Skeletal muscle tissue (tissue), 4 donors: Measurements from ENCODE around the gene HNRNPAB. TPM values are rescaled to one million over a fixed set of nuclear protein-coding genes. Genes with fewer than 3 reads are reported as not detected.

ENCODE experiments used
- H3K27ac ChIP-seq: one replicate; pipeline ENCODE4 v1.7.0; 2013; ENCODE audit warnings: mild to moderate bottlenecking, low read depth, low read length, inconsistent platforms
- H3K27me3 ChIP-seq, 3 donors: one replicate each; pipeline ENCODE4 v1.7.0; 2013; ENCODE audit warnings: low read length in 3 of 3; ENCODE audit not compliant: control insufficient read depth in 3 of 3, insufficient read depth in 3 of 3
- H3K36me3 ChIP-seq, 3 donors: one replicate each; pipeline ENCODE4 v1.7.0; 2013; ENCODE audit warnings: low read length in 3 of 3; ENCODE audit not compliant: control insufficient read depth in 3 of 3, insufficient read depth in 3 of 3
- H3K4me1 ChIP-seq, 3 donors: one replicate each; pipeline ENCODE4 v1.7.0; 2013; ENCODE audit warnings: low read length in 3 of 3, mild to moderate bottlenecking in 3 of 3; ENCODE audit not compliant: control insufficient read depth in 3 of 3, insufficient read depth in 3 of 3
- H3K4me3 ChIP-seq, 3 donors: one replicate each; pipeline ENCODE4 v1.7.0; 2013; ENCODE audit warnings: low read length in 3 of 3
- H3K9ac ChIP-seq, 3 donors: one replicate each; pipeline ENCODE4 v1.7.0; 2013; ENCODE audit warnings: low read length in 3 of 3, mild to moderate bottlenecking in 3 of 3, moderate library complexity in 2 of 3, low read depth in 1 of 3
- H3K9me3 ChIP-seq, 3 donors: one replicate each; pipeline ENCODE4 v1.7.0; 2013; ENCODE audit warnings: low read length in 3 of 3; ENCODE audit not compliant: control insufficient read depth in 3 of 3
- total RNA-seq: library from RNA; depleted of rRNA; stranded (reverse); fragments of >200 nt; gene quantifications from one replicate; pipeline ENCODE4 v1.2.3, GENCODE V29; 2014
- donor health status: Osteomylitis.

HNRNPAB gene
- total RNA-seq, 1 donor from 2014 or later: 44.4 TPM

- H3K4me1 ChIP-seq: peaks cover 57 to 77% (median 71%) of the 10 kb centered on the region in 3 donors
- no peak overlapping the region for H3K27ac ChIP-seq
- no peak overlapping the region for H3K4me3 ChIP-seq
- no peaks in the 10 kb centered on the region for H3K27me3 ChIP-seq
- no peaks in the 10 kb centered on the region for H3K9me3 ChIP-seq
- H3K9ac ChIP-seq: no peak overlapping the region
- H3K36me3 ChIP-seq: peaks cover 11 to 16% (median 13%) of the 10 kb centered on the region in 3 donors
These were observed 29.9 kb downstream of the HNRNPAB start for GRCh38 chr5:178234121-178234749.

- Histone ChIP-seq H3K9ac (peak overlapping the region in 2 of 3 donors; percentile 36 to 66), H3K4me3 (no peak overlapping the region), H3K36me3 (peaks cover 4 to 10% (median 6%) of the 10 kb centered on the region in 3 donors), H3K4me1 (peaks cover 57 to 75% (median 68%) of the 10 kb centered on the region in 3 donors), H3K9me3 (no peaks in the 10 kb centered on the region), H3K27me3 (no peaks in the 10 kb centered on the region), H3K27ac (no peak overlapping the region)
These were observed 30.6 kb downstream of the HNRNPAB start for GRCh38 chr5:178234750-178235587.

- H3K36me3 ChIP-seq: peaks cover 0 to 5% (median 0%) of the 10 kb centered on the region in 3 donors
- H3K4me3 ChIP-seq: no peak overlapping the region
- H3K9me3 ChIP-seq: no peaks in the 10 kb centered on the region
- H3K9ac ChIP-seq: peak overlapping the region in 1 of 3 donors; percentile 36
- H3K4me1 ChIP-seq: peaks cover 57 to 75% (median 69%) of the 10 kb centered on the region in 3 donors
- no peaks in the 10 kb centered on the region for H3K27me3 ChIP-seq
- H3K27ac ChIP-seq: no peak overlapping the region
These were observed 31.2 kb downstream of the HNRNPAB start for GRCh38 chr5:178235588-178235974.

- H3K4me3 ChIP-seq: peak overlapping the region in 2 of 3 donors; percentile 16 to 33
- H3K27me3 ChIP-seq: no peaks in the 10 kb centered on the region
- peak overlapping the region; percentile 89 for H3K27ac ChIP-seq
- H3K4me1 ChIP-seq: peaks cover 57 to 75% (median 67%) of the 10 kb centered on the region in 3 donors
- H3K36me3 ChIP-seq: peaks cover 0 to 2% (median 0%) of the 10 kb centered on the region in 3 donors
- H3K9me3 ChIP-seq: no peaks in the 10 kb centered on the region
- H3K9ac ChIP-seq: peak overlapping the region in 2 of 3 donors; percentile 45 to 77
These were observed 31.8 kb downstream of the HNRNPAB start for GRCh38 chr5:178236126-178236525.

GRCh38 chr5:178236679-178237078, 32.3 kb downstream of the HNRNPAB start:
- Histone ChIP-seq H3K4me1 (peaks cover 57 to 75% (median 62%) of the 10 kb centered on the region in 3 donors), H3K27ac (peak overlapping the region; percentile 89)

GRCh38 chr5:178237431-178238312, 33.3 kb downstream of the HNRNPAB start:
- H3K9ac ChIP-seq: peak overlapping the region; percentile 10 to 77 (median 59)
- H3K36me3 ChIP-seq: no peaks in the 10 kb centered on the region
- peaks cover 54 to 82% (median 60%) of the 10 kb centered on the region in 3 donors for H3K4me1 ChIP-seq
- H3K27ac ChIP-seq: peak overlapping the region; percentile 89
- H3K4me3 ChIP-seq: peak overlapping the region in 2 of 3 donors; percentile 22 to 33
- no peaks in the 10 kb centered on the region for H3K27me3 ChIP-seq
- H3K9me3 ChIP-seq: no peaks in the 10 kb centered on the region

More at GRCh38 chr5:178236679-178237078, 32.3 kb downstream of the HNRNPAB start:
- Histone ChIP-seq H3K27me3 (no peaks in the 10 kb centered on the region), H3K9me3 (no peaks in the 10 kb centered on the region), H3K36me3 (no peaks in the 10 kb centered on the region), H3K9ac (peak overlapping the region in 2 of 3 donors; percentile 59 to 77), H3K4me3 (peak overlapping the region in 2 of 3 donors; percentile 22 to 33)

- Histone ChIP-seq H3K27ac (peak overlapping the region; percentile 89), H3K36me3 (no peaks in the 10 kb centered on the region), H3K4me3 (no peak overlapping the region), H3K9me3 (no peaks in the 10 kb centered on the region), H3K9ac (no peak overlapping the region), H3K4me1 (peaks cover 54 to 76% (median 54%) of the 10 kb centered on the region in 3 donors), H3K27me3 (no peaks in the 10 kb centered on the region)
These were observed 33.9 kb downstream of the HNRNPAB start for GRCh38 chr5:178238313-178238635.

GRCh38 chr5:178238711-178239592, 34.6 kb downstream of the HNRNPAB start:
- peak overlapping the region; percentile 32 to 68 (median 40) for H3K9ac ChIP-seq
- no peaks in the 10 kb centered on the region for H3K36me3 ChIP-seq
- no peak overlapping the region for H3K4me3 ChIP-seq
- H3K4me1 ChIP-seq: peaks cover 54 to 73% (median 54%) of the 10 kb centered on the region in 3 donors
- no peaks in the 10 kb centered on the region for H3K9me3 ChIP-seq
- peak overlapping the region; percentile 92 for H3K27ac ChIP-seq
- H3K27me3 ChIP-seq: no peaks in the 10 kb centered on the region
